ENCODE results near the gene ST6GAL2.

The ST6GAL2 gene, protein sequence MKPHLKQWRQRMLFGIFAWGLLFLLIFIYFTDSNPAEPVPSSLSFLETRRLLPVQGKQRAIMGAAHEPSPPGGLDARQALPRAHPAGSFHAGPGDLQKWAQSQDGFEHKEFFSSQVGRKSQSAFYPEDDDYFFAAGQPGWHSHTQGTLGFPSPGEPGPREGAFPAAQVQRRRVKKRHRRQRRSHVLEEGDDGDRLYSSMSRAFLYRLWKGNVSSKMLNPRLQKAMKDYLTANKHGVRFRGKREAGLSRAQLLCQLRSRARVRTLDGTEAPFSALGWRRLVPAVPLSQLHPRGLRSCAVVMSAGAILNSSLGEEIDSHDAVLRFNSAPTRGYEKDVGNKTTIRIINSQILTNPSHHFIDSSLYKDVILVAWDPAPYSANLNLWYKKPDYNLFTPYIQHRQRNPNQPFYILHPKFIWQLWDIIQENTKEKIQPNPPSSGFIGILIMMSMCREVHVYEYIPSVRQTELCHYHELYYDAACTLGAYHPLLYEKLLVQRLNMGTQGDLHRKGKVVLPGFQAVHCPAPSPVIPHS

DNA sequence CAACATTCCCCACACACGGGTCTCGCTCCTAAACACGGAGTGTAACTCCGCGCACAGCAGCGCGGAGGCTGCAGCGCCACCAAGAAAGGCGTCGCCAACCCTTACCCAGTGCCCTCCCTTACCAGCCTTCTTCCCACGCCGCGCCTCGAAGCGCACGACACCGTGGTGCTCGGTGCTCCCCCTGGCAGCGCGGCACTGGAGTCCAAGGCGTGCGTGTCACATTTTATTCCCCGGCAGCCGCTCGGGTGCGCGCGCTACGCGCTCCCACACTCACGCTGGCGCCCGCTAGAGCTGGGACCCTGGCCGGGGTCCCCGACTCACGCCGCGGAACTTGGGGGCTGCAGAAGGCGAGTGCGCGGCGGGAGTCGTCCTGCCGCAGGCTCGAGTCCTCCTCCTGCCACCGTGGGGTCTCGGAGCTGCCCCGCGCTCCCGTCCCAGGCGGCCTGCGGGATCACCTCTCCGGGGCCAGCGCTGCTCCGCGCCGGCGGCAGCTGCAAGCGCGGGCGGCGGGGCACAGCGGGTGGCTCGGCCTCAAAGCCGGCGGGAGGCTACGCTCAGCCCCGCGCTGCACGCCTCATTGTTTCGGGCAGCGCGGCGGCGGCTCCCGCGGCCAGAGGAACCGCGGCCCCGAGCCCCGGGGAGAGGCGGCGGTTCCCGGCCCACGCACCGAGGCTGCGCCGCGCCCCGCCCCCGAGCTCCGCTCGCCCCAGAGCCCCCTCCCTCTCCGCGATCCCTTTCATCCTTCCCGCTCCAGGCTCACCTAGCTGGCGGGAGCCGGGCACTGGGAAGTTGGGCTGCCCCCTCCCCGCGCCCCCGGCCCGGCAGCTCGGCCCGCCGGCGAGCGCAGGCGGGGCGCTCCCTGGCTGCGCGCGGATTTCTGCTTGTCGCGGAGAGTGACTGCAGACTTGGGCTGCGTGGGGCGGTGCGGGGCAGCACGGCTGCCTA, at the start of gene ST6GAL2:
Gene ST6GAL2, minus strand, starts transcription at position 197 of the 945 bp plus-strand sequence. CDS start 42,190 bp downstream, outside the sequence.
- no peaks in the 10 kb centered on the region for H3K9me3 ChIP-seq (ENCODE audit: control insufficient read depth, low read length)
- no peaks in the 10 kb centered on the region for H3K4me1 ChIP-seq
- H3K4me3 ChIP-seq (ENCODE audit: low read depth, low read length), result peak within 1 kb of the TSS; percentile 34
- H3K27ac ChIP-seq, result no peak within 1 kb of the TSS
- no peaks in the 10 kb centered on the region for H3K27me3 ChIP-seq (ENCODE audit: control insufficient read depth, insufficient read depth, low read length)
- no peaks in the 10 kb centered on the region for H3K36me3 ChIP-seq (ENCODE audit: control insufficient read depth, insufficient read depth, low read length)
- peak within 1 kb of the TSS; percentile 65 for H3K4me2 ChIP-seq (ENCODE audit: low read length)
- H3K9ac ChIP-seq, result no peak within 1 kb of the TSS
- TF ChIP-seq, protein P1, sequence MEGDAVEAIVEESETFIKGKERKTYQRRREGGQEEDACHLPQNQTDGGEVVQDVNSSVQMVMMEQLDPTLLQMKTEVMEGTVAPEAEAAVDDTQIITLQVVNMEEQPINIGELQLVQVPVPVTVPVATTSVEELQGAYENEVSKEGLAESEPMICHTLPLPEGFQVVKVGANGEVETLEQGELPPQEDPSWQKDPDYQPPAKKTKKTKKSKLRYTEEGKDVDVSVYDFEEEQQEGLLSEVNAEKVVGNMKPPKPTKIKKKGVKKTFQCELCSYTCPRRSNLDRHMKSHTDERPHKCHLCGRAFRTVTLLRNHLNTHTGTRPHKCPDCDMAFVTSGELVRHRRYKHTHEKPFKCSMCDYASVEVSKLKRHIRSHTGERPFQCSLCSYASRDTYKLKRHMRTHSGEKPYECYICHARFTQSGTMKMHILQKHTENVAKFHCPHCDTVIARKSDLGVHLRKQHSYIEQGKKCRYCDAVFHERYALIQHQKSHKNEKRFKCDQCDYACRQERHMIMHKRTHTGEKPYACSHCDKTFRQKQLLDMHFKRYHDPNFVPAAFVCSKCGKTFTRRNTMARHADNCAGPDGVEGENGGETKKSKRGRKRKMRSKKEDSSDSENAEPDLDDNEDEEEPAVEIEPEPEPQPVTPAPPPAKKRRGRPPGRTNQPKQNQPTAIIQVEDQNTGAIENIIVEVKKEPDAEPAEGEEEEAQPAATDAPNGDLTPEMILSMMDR (IDR thresholded peaks at IDR 0.05), result no peak
- H2AFZ ChIP-seq, result peak within 1 kb of the TSS; percentile 28
- H3K79me2 ChIP-seq, result no peaks in the 10 kb centered on the region

- Histone ChIP-seq H3K79me2 (no peaks in the 10 kb centered on the region), H3K9me3 (ENCODE audit: control insufficient read depth, low read length) (no peaks in the 10 kb centered on the region), H3K4me3 (ENCODE audit: low read depth, low read length) (no peak overlapping the region), H3K36me3 (ENCODE audit: control insufficient read depth, insufficient read depth, low read length) (no peaks in the 10 kb centered on the region), H2AFZ (no peak overlapping the region), H3K9ac (no peak overlapping the region), H3K27ac (no peak overlapping the region), H3K4me2 (ENCODE audit: low read length) (no peak overlapping the region), H3K27me3 (ENCODE audit: control insufficient read depth, insufficient read depth, low read length) (no peaks in the 10 kb centered on the region), H3K4me1 (no peaks in the 10 kb centered on the region)
- TF ChIP-seq, protein P1 (IDR thresholded peaks at IDR 0.05), result no peak
These were observed 46.7 kb upstream of the ST6GAL2 start for GRCh38 chr2:106932644-106933043.

DNA sequence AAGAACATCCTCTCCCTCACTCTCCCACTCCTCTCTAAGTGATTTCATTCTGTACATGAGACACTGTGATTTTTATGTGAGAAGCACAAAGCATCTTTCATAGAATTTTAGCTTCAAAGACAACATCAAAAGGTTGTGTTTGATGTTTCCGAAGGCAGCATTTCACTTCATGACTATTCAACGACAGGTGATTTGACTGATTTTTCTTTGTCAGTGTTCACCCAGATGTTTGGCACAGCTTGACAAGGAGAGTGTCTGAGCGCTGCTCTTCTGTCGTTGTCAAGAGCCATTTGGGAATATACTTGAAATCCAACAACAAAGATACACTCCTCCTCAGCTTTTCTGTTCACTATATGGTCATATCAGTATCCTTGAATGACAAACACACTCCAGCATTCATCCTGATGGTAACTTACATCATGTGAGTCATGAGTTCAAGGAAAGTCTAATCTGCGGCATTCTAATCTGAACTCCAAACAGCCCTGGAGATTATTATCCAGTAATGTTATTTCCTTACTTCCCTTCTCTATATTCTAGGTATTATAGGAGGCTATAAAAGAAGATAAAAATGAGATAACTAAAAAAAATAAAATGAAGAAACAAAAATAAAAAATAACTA, 45.9 kb upstream of the ST6GAL2 start:
- Histone ChIP-seq H3K4me2 (ENCODE audit: low read length) (no peak overlapping the region), H3K9ac (no peak overlapping the region), H3K36me3 (ENCODE audit: control insufficient read depth, insufficient read depth, low read length) (no peaks in the 10 kb centered on the region), H2AFZ (no peak overlapping the region), H3K9me3 (ENCODE audit: control insufficient read depth, low read length) (no peaks in the 10 kb centered on the region), H3K79me2 (no peaks in the 10 kb centered on the region), H3K27me3 (ENCODE audit: control insufficient read depth, insufficient read depth, low read length) (no peaks in the 10 kb centered on the region), H3K4me3 (ENCODE audit: low read depth, low read length) (no peak overlapping the region), H3K4me1 (no peaks in the 10 kb centered on the region), H3K27ac (no peak overlapping the region)
- TF ChIP-seq, protein P1 (IDR thresholded peaks at IDR 0.05), result no peak

- Histone ChIP-seq H3K4me3 (ENCODE audit: low read depth, low read length) (no peak overlapping the region), H3K9ac (no peak overlapping the region), H2AFZ (no peak overlapping the region), H3K9me3 (ENCODE audit: control insufficient read depth, low read length) (no peaks in the 10 kb centered on the region), H3K27ac (no peak overlapping the region), H3K36me3 (ENCODE audit: control insufficient read depth, insufficient read depth, low read length) (peaks cover 2% of the 10 kb centered on the region), H3K4me1 (no peaks in the 10 kb centered on the region), H3K27me3 (ENCODE audit: control insufficient read depth, insufficient read depth, low read length) (no peaks in the 10 kb centered on the region), H3K79me2 (no peaks in the 10 kb centered on the region), H3K4me2 (ENCODE audit: low read length) (no peak overlapping the region)
- TF ChIP-seq, protein P1 (IDR thresholded peaks at IDR 0.05), result no peak
These were observed 35.5 kb upstream of the ST6GAL2 start for GRCh38 chr2:106921451-106921850.
